SJSA1 (cell line): ENCODE results near the gene GIPC3. TPM values are rescaled to one million over a fixed set of nuclear protein-coding genes. Genes with fewer than 3 reads are reported as not detected.

Experiments
- DNase-seq, 2 experiments: peaks; one replicate each; pipeline ENCODE4 v3.0.0-alpha.2; 2015 to 2020; ENCODE audit warnings: low spot score in 2 of 2, low read depth in 1 of 2
- H3K27ac ChIP-seq: fragments of 250-450 bp; sonication (Bioruptor Pico); 2 replicates; pipeline ENCODE4 v1.5.1; 2020; ENCODE audit warnings: mild to moderate bottlenecking, moderate library complexity
- H3K27me3 ChIP-seq: fragments of 250-450 bp; sonication (Bioruptor Pico); replicated peaks from 2 replicates; pipeline ENCODE4 v1.5.1; 2020; ENCODE audit warnings: mild to moderate bottlenecking, moderate library complexity
- H3K36me3 ChIP-seq: fragments of 250-450 bp; sonication (Bioruptor Pico); 2 replicates; pipeline ENCODE4 v1.5.1; 2020; ENCODE audit warnings: mild to moderate bottlenecking
- H3K4me1 ChIP-seq: fragments of 250-450 bp; sonication (Bioruptor Pico); replicated peaks from 2 replicates; pipeline ENCODE4 v1.6.1; 2021; ENCODE audit warnings: mild to moderate bottlenecking
- H3K4me3 ChIP-seq: fragments of 250-450 bp; sonication (Bioruptor Pico); 2 replicates; pipeline ENCODE4 v1.5.1; 2020; ENCODE audit warnings: mild to moderate bottlenecking
- H3K9me3 ChIP-seq: fragments of 250-450 bp; sonication (Bioruptor Pico); replicated peaks from 2 replicates; pipeline ENCODE4 v1.5.1; 2020; ENCODE audit warnings: mild to moderate bottlenecking
- total RNA-seq: library from RNA; depleted of rRNA; stranded (reverse); fragments of >200 nt; shearing (Covaris generic); gene quantifications from 2 replicates; pipeline ENCODE4 v1.2.3, GENCODE V29; 2014

Gene GIPC3
- total RNA-seq, 1 experiment from 2014 or later, result 13.1 TPM

DNA sequence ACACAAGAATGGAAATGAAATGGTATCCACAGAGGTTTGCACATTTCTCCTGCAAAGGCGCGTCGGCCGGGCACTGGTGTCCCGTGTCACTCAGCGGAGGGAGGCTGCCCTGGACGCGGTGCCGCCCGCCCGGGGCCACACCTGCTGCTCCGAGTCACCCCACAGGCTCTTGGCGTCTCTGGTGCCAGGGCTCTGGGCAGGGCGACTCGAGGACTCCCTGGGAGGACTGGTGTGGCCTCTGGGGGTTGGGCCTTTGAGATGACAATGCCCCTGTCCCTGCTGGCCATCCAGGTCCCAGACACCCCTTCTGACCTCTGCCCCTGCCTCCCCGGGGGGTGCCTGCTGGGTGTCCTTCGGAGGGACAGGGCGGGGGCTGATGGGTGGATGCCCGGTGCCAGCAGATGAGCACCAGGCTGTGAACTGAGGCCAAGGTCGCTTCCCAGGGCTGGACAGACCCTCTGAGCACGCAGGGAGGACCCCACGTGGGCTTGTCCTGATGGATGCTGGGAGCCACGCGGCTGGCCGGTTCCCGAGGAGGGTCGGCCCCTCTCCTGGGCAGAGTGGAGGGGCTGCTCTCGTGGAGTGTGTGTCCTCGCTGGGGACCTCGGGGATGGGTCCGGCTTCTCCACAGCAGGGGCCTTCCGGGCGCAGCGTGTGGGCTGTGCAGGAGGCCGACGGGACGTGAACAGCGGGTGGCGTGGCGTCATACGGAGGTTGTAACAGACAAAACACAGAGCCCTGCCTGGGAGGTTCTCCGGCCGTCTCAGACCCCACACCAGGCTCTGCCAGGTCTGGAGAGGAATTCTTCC is 46.0 kb downstream of the GIPC3 start:
- no peak for DNase-seq
- Histone ChIP-seq H3K36me3 (peaks cover 19% of the 10 kb centered on the region), H3K9me3 (no peaks in the 10 kb centered on the region), H3K27me3 (no peaks in the 10 kb centered on the region), H3K4me1 (peaks cover 7% of the 10 kb centered on the region; the same call in 1 of the 2 replicates), H3K4me3 (no peak overlapping the region), H3K27ac (no peak overlapping the region)

DNA sequence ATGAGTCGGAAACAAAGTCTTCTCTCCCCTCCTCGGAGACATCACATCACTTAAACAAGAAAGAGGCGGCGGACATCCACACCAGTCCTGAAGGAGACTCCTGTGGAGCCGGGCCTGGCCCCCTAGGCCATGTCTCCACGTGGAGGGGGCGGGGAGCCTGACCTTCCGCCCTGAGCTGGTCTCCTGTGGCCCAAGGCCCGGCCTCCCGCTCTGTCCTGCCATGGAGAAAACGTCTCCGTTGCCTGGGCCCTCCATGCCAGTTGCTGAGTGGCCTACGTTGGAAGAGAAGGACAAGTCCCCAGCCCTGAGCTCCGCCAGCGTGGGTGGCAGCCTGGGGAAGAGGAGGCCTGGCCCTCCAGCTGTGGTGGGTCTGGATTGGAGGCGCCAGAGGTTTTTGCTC is 46.8 kb downstream of the GIPC3 start:
- H3K9me3 ChIP-seq, result no peaks in the 10 kb centered on the region
- peaks cover 6% of the 10 kb centered on the region; the same call in 1 of the 2 replicates for H3K4me1 ChIP-seq
- no peak overlapping the region for H3K27ac ChIP-seq
- no peaks in the 10 kb centered on the region for H3K27me3 ChIP-seq
- H3K36me3 ChIP-seq, result peaks cover 17% of the 10 kb centered on the region; the same call in 1 of the 2 replicates
- no peak for DNase-seq
- H3K4me3 ChIP-seq, result no peak overlapping the region

DNA sequence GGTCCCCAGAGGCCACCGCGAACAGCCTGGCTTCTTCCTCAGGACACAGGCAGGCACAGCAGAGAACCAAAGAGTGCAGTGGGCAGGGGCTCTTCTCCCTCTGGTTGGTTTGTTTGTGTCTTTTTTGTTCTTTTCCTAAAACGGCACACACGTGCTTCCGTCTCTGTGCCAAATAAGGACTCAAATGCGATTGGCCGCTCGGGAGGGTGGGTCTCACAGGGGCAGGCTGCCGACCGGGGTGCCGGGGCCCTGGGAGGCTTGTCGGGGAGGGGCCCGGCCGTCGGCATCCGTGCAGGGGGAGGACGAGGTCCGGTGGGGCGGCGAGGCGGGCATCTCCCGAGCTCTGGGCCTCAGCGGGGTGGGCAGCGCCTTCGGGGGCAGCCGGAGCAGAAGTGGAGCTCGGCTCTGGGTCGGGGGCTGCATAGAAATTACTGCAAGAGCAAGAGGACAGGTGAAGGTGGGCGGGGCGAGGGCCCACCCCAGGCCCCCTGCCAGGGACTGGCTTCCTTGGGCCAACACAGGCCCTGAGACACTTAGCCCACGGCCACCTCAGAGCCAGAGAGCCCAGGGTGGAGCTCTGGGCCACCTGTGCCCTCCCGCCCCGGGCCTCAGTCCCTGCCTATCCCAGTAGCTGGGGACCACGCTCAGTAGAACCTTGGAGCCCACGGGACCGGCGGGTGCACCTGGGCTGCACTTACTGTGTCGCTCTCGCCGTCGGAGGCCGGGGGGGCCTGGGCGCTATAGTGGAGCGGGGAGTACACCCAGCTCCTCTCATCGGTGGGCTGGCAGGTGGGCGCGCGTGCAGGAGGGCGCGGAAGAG is 47.7 kb downstream of the GIPC3 start:
- peaks cover 19% of the 10 kb centered on the region for H3K36me3 ChIP-seq
- no peak overlapping the region for H3K27ac ChIP-seq
- no peaks in the 10 kb centered on the region for H3K27me3 ChIP-seq
- no peak for DNase-seq
- 0 out of 2 replicates have a peak, but pooled peaks cover 3% of the 10 kb centered on the region for H3K4me1 ChIP-seq
- no peaks in the 10 kb centered on the region for H3K9me3 ChIP-seq
- no peak overlapping the region for H3K4me3 ChIP-seq

DNA sequence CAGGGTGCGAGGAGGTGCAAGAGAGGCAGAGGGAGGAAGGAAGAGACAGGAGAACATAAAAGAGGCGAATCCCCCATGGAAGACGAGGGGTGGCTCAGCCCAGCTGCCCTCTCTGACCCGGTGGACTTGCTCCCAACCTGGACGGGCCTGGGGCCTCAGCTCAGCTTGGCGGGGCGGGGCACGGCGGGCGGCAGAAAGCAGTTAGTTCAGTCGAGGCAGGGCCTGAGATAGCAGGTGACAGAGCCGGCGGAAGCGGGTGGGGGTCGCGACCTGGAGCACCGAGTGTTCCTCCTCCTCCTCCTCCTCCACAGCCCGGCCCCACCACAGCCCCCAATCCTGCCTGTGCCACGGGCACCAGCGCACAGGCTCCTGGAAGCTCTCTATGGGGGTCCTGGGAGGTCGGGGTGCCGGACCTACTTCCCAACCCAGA is 48.3 kb downstream of the GIPC3 start:
- Histone ChIP-seq H3K27me3 (no peaks in the 10 kb centered on the region), H3K27ac (no peak overlapping the region), H3K9me3 (no peaks in the 10 kb centered on the region), H3K4me1 (0 out of 2 replicates have a peak, but pooled peaks cover 3% of the 10 kb centered on the region), H3K36me3 (peaks cover 25% of the 10 kb centered on the region), H3K4me3 (no peak overlapping the region)
- DNase-seq, result no peak

DNA sequence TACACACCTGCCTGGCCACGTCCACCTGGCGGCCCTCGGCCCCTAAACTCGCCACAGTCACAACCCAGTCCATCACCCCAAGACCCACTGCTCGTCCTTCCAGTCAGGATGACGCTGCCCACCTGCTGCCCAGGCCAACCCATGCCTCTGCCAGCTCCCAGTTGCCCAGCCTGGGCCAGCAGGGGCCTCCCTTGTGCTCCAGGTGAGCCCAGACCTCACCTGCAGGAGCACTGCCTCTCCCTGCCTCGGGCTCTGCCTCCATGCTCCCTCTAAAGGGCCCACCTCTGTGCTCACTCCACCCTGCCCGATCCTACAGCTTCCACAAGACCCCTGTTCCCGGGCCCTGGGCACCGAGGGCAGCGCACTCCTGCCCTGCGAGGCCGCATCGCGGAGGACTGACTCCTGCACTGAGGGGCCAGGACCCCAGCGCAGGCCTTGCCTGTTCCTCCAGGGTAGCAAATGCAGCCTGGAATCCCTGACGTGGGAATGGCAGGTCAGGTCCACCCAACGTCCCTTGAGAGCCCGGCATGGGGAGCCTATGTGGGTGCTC is 49.3 kb downstream of the GIPC3 start:
- H3K27me3 ChIP-seq, result no peaks in the 10 kb centered on the region
- peaks cover 35% of the 10 kb centered on the region for H3K36me3 ChIP-seq
- H3K27ac ChIP-seq, result no peak overlapping the region
- no peak overlapping the region for H3K4me3 ChIP-seq
- 0 out of 2 replicates have a peak, but pooled peaks cover 3% of the 10 kb centered on the region for H3K4me1 ChIP-seq
- H3K9me3 ChIP-seq, result no peaks in the 10 kb centered on the region
- DNase-seq, result no peak

DNA sequence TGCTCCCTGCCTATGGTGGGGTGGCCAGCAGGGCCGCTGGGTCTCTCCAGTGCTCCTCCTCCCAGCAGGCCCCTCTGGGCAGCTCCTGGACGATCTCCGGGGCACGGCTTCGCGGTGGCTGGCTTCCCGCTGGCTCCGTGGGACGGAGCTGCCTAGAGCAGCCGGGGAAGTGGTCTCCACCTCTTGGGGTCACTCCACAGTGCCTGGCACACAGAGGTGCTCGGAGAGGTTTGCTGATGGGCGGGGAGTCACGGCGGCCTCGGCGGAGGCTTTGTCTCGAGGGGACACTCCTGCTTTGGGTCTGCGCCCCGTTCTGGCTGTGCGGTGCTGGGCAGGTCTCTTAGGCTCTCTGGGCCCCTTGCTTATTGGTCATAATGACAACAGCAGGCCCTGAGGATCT is 51.2 kb downstream of the GIPC3 start:
- Histone ChIP-seq H3K36me3 (peaks cover 37% of the 10 kb centered on the region), H3K27me3 (no peaks in the 10 kb centered on the region), H3K4me1 (0 out of 2 replicates have a peak, but pooled peaks cover 3% of the 10 kb centered on the region), H3K4me3 (no peak overlapping the region), H3K27ac (no peak overlapping the region), H3K9me3 (no peaks in the 10 kb centered on the region)
- DNase-seq, result no peak

DNA sequence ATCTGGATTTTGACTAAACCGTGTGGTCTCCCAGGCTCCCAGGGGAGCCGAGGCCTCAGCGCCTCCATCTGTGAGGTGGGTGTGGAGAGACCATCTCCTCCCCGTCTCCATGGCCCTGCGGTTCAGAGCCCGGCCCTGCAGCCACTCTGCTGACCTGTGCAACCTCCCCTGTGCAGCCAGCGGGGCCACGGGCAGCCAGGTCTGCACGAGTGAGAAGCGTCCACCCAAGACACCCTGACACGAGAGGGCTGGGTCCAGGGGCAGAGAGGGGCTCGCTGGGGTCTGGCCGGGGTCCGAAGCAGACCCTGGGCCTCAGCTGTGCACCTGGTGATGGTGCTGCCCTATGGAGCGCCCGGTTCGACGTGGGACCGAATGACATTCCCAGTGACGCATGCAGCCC is 51.7 kb downstream of the GIPC3 start:
- DNase-seq, result no peak
- no peak overlapping the region for H3K27ac ChIP-seq
- H3K36me3 ChIP-seq, result peaks cover 33% of the 10 kb centered on the region
- H3K27me3 ChIP-seq, result no peaks in the 10 kb centered on the region
- H3K4me1 ChIP-seq, result 0 out of 2 replicates have a peak, but pooled peaks cover 3% of the 10 kb centered on the region
- H3K4me3 ChIP-seq, result no peak overlapping the region
- no peaks in the 10 kb centered on the region for H3K9me3 ChIP-seq

DNA sequence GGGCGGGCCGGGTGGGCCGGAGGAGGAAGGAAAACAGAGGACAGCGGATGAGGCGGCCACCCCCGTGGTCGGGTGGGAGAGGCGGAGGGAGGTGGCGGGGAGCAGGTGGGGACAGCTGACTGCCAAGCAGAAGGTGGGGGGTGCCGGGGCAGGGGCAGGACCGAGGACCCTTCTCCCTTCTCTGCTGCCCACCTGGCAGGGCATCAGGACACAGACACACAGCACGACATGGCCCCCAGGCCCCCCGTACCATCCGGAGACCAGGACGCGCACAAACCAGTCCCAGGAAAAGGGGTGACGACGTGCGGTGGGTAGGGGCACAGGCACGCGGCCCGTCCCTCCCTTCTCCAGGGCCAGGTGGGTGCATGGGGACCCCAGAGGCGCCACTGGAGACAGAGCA is 52.3 kb downstream of the GIPC3 start:
- DNase-seq, result no peak
- no peak overlapping the region for H3K27ac ChIP-seq
- no peaks in the 10 kb centered on the region for H3K27me3 ChIP-seq
- no peak overlapping the region for H3K4me3 ChIP-seq
- H3K36me3 ChIP-seq, result peaks cover 30% of the 10 kb centered on the region
- 0 out of 2 replicates have a peak, but pooled peaks cover 3% of the 10 kb centered on the region for H3K4me1 ChIP-seq
- H3K9me3 ChIP-seq, result no peaks in the 10 kb centered on the region

DNA sequence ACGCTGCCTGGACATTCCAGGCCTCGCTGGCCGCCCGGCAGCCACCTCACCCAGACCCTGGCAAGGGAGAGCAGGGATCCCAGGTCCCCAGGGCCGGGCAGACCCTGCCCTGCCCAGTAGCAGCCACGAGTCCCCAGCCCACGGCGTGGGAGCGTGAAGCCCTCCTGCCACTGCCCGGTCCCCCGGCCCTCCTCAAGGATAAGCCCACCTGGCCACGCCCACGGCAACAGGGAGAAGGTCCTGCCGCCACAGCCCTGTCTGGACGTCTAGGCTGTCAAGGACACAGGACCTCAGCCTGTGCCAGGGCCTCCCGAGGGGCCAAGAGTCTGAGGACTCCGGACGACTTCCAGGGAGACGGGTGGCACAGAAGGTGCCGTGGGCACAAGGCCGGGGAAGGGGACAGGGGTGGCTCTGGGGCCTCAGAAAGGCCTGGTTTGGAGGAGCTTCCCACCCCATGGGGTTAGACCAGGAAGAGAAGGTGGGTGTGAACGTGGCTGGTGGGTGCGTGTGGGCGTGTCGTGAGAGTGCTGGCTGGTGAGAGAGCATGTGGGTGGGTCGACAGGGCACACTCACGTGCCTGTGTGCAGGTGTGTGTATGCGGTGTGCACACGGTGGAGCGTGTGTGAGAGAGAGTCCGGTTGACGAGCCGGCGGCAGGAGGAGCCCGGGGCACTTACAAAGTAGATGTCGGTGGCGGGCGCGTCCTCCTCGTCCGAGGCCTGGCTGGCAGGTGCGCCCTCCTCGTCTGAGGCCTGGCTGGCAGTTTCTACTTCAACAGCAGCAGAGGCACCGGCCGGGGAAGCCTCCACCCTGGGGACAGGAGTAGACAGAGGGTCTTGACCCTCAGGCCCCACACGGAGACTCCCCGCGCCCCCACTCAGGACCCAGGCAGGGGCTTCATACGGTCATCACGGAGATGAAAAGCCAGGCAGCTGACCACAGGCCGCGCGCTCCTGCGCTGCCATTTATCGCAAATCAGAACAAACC is 53.2 kb downstream of the GIPC3 start:
- H3K27me3 ChIP-seq, result no peaks in the 10 kb centered on the region
- no peak for DNase-seq
- peaks cover 33% of the 10 kb centered on the region for H3K36me3 ChIP-seq
- H3K4me3 ChIP-seq, result no peak overlapping the region
- no peaks in the 10 kb centered on the region for H3K9me3 ChIP-seq
- H3K4me1 ChIP-seq, result 0 out of 2 replicates have a peak, but pooled peaks cover 3% of the 10 kb centered on the region
- no peak overlapping the region for H3K27ac ChIP-seq

DNA sequence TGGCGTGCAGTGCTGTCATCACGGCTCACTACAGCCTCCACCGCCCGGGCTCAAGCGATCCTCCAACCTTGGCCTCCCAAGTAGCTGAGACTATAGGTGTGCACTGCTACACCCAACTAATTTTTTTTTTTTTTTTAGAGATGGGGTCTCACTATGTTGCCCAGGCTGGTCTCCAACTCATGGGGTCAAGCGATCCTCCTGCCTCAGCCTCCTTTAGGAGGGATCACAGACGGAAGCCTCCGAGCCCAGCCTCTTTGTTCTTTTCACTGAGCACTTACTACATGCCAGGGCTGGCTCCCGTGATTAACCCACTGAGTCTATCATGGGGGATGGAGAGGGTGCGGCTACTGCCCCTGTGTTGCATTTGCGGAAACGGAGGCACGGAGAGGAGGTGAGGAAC is 54.2 kb downstream of the GIPC3 start:
- Histone ChIP-seq H3K36me3 (peaks cover 33% of the 10 kb centered on the region), H3K4me3 (no peak overlapping the region), H3K27me3 (no peaks in the 10 kb centered on the region), H3K4me1 (0 out of 2 replicates have a peak, but pooled peaks cover 3% of the 10 kb centered on the region), H3K27ac (no peak overlapping the region), H3K9me3 (no peaks in the 10 kb centered on the region)
- no peak for DNase-seq

DNA sequence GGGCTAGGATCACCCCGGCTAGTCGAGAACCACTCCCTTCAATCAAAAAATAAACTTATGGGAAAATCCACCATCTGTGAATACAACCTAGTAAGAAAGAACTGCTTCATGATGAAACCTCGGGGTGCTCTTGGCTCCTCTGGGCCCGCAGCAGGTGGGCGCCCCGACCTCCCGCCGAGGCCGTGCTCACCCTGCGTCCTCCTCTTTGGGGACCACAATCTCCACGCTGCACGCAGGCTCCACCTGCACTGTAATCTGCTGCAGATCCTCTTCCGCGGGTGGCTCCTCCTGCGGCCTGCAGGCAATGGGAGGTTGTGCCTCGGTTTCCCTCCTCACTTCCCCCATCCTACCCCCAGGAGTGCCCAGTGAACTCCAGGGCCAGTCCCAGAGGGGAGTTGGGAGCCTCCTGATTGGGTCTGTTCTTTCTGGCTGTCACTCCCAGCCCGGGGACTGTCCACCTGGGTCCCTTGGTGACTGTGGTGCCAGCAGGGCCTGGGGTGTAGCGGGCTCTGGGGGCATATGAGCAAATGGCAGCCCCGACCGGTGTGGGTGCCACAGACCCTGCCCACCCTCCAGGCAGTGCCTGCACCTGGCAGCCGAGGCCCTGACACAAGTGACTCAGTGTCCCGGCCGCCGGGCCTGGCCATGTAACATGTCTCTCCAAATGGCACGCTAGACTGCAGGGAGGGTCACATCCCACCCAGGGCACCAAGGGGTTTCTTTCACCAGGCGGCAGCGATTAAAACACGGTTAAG is 56.4 kb downstream of the GIPC3 start:
- H3K4me3 ChIP-seq, result no peak overlapping the region
- no peak overlapping the region for H3K27ac ChIP-seq
- no peaks in the 10 kb centered on the region for H3K9me3 ChIP-seq
- no peaks in the 10 kb centered on the region for H3K4me1 ChIP-seq
- no peaks in the 10 kb centered on the region for H3K27me3 ChIP-seq
- H3K36me3 ChIP-seq, result peaks cover 34% of the 10 kb centered on the region
- DNase-seq, result no peak

DNA sequence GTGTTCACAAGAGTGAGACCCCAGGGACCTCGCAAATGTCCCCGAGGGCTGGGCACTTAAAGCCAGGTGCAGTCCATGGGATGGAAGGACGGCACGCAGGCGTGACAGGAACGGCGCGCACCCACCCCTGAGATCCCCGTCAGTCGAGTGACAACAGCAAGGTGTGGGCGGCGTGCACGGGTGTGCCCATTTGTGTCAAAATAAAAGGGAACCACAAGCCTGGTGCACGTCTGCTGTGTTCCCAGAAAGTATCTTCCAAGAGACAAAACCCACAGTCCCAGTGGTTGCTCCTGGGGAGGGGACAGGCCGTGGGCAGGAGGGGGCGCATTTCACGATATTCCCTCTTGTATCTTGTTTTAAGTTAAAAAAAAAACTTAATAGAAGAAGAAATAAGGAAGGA is 57.0 kb downstream of the GIPC3 start:
- H3K4me1 ChIP-seq, result no peaks in the 10 kb centered on the region
- no peak for DNase-seq
- H3K4me3 ChIP-seq, result no peak overlapping the region
- no peaks in the 10 kb centered on the region for H3K27me3 ChIP-seq
- no peak overlapping the region for H3K27ac ChIP-seq
- H3K9me3 ChIP-seq, result no peaks in the 10 kb centered on the region
- H3K36me3 ChIP-seq, result peaks cover 34% of the 10 kb centered on the region
